Measurements from ENCODE around the gene ITGA2B. TPM values are rescaled to one million over a fixed set of nuclear protein-coding genes. Genes with fewer than 3 reads are reported as not detected.
"Not testable (repeated sequence)": the region's sequence is repeated elsewhere in the genome, so short reads cannot be mapped to it uniquely, and the experiment has no call there.

The ITGA2B gene
- total RNA-seq, 1 donor from 2014 or later, result 0.23 TPM

GRCh38 chr17:44334727-44335126 is 54.7 kb downstream of the ITGA2B start:
- DNase-seq (ENCODE audit: extremely low read depth, low read depth, low spot score), result no peak

- DNase-seq (ENCODE audit: extremely low read depth, low read depth, low spot score), result no peak
Measured at GRCh38 chr17:44334315-44334714, 55.1 kb downstream of the ITGA2B start.

GRCh38 chr17:44333371-44333770 is 56.1 kb downstream of the ITGA2B start:
- no peak for DNase-seq (ENCODE audit: extremely low read depth, low read depth, low spot score)

- DNase-seq (ENCODE audit: extremely low read depth, low read depth, low spot score), result no peak
Measured at GRCh38 chr17:44331249-44331760, 58.1 kb downstream of the ITGA2B start.

- DNase-seq (ENCODE audit: extremely low read depth, low read depth, low spot score), result not testable (repeated sequence)
Measured at GRCh38 chr17:44330263-44330662, 59.2 kb downstream of the ITGA2B start.

- DNase-seq (ENCODE audit: extremely low read depth, low read depth, low spot score), result not testable (repeated sequence)
Measured at GRCh38 chr17:44329516-44329915, 59.9 kb downstream of the ITGA2B start.

GRCh38 chr17:44327715-44328449 is 61.6 kb downstream of the ITGA2B start:
- no peak for DNase-seq (ENCODE audit: extremely low read depth, low read depth, low spot score)

GRCh38 chr17:44326861-44327444 is 62.5 kb downstream of the ITGA2B start:
- no peak for DNase-seq (ENCODE audit: extremely low read depth, low read depth, low spot score)

GRCh38 chr17:44324571-44325275 is 64.7 kb downstream of the ITGA2B start, which contains the start of gene SLC25A39:
Gene SLC25A39 (minus strand): TSS chr17:44324823. CDS start chr17:44323562, 1,261 bp downstream.
- DNase-seq (ENCODE audit: extremely low read depth, low read depth, low spot score), result no peak

GRCh38 chr17:44324092-44324570 is 65.3 kb downstream of the ITGA2B start:
- no peak for DNase-seq (ENCODE audit: extremely low read depth, low read depth, low spot score)

- no peak for DNase-seq (ENCODE audit: extremely low read depth, low read depth, low spot score)
Measured at GRCh38 chr17:44323359-44324091, 65.9 kb downstream of the ITGA2B start.

GRCh38 chr17:44322236-44322895 is 67.1 kb downstream of the ITGA2B start:
- no peak for DNase-seq (ENCODE audit: extremely low read depth, low read depth, low spot score)

Other genes starting within 250 kb of the ITGA2B start
- 0.92 and 2.9 TPM in 2 replicates for gene HROB, start 247.7 kb downstream of the ITGA2B start, total RNA-seq
- 0.15 and 0.18 TPM in 2 replicates for gene ASB16, start 218.9 kb downstream of the ITGA2B start, total RNA-seq
- 31.9 and 35.5 TPM in 2 replicates for gene TMUB2, start 202.7 kb downstream of the ITGA2B start, total RNA-seq
- gene ATXN7L3, start 189.8 kb downstream of the ITGA2B start, total RNA-seq, result 69.1 and 72.4 TPM in 2 replicates
- gene UBTF, start 170.0 kb downstream of the ITGA2B start, total RNA-seq, result 51.9 and 58.7 TPM in 2 replicates
- not detected in 2 replicates for gene SLC4A1, start 121.5 kb downstream of the ITGA2B start, total RNA-seq
- gene RUNDC3A, start 81.0 kb downstream of the ITGA2B start, total RNA-seq, result 0.58 and 0.82 TPM in 2 replicates
- 100 and 126 TPM in 2 replicates for gene SLC25A39, start 64.8 kb downstream of the ITGA2B start, total RNA-seq
- 1,120 and 1,192 TPM in 2 replicates for gene GRN, start 44.3 kb downstream of the ITGA2B start, total RNA-seq
- 25.0 and 28.9 TPM in 2 replicates for gene FAM171A2, start 25.8 kb downstream of the ITGA2B start, total RNA-seq
- gene GPATCH8, start 113.8 kb upstream of the ITGA2B start, total RNA-seq, result 20.6 and 26.4 TPM in 2 replicates
- gene FZD2, start 167.8 kb upstream of the ITGA2B start, total RNA-seq, result 2.8 and 4.5 TPM in 2 replicates